ENCODE data around the gene CCDC178.

GRCh38 chr18:32899819-32900218 lies 540.7 kb downstream of the CCDC178 start:
- TF ChIP-seq FOXA1 (IDR thresholded peaks at IDR 0.05) = no peak
- no peak for TF ChIP-seq SUZ12 (IDR thresholded peaks at IDR 0.05)

All from HEK293T (cell line).